Heart left ventricle (tissue), 16 donors: ENCODE measurements around the gene COX6A2. TPM values are rescaled to one million over a fixed set of nuclear protein-coding genes. Genes with fewer than 3 reads are reported as not detected.

Experiments
- ATAC-seq, 4 donors: fragments of 200-7000 bp; cut with Tn5 transposase; one replicate each; pipeline ENCODE4 v1.9.1; 2020 to 2022; ENCODE audit warnings: moderate library complexity in 4 of 4, mild to moderate bottlenecking in 3 of 4, moderate number of reproducible peaks in 1 of 4
- DNase-seq, 5 donors: peaks; one replicate each; pipeline ENCODE4 v3.0.0-alpha.2; 2020
- H3K27ac ChIP-seq, 12 donors: fragments of 200-600 bp; sonication (generic) in 4 of 12; one replicate each; pipeline versions ENCODE4 v1.5.0 to v1.8.0; 2016 to 2022; ENCODE audit warnings: mild to moderate bottlenecking in 2 of 12
- H3K27me3 ChIP-seq, 9 donors: fragments of 200-600 bp; sonication (generic) in 2 of 9; one replicate each; pipeline versions ENCODE4 v1.5.1 to v1.8.0; 2016 to 2022; ENCODE audit warnings: mild to moderate bottlenecking in 3 of 9
- H3K36me3 ChIP-seq, 9 donors: fragments of 200-600 bp; sonication (generic) in 2 of 9; one replicate each; pipeline versions ENCODE4 v1.5.0 to v1.8.0; 2018 to 2022; ENCODE audit warnings: mild to moderate bottlenecking in 2 of 9
- H3K4me1 ChIP-seq, 12 donors: fragments of 200-600 bp; sonication (generic) in 4 of 12; one replicate each; pipeline versions ENCODE4 v1.5.0 to v1.8.0; 2016 to 2022; ENCODE audit warnings: mild to moderate bottlenecking in 3 of 12
- H3K4me3 ChIP-seq, 12 donors: fragments of 200-600 bp; sonication (generic) in 4 of 12; one replicate each; pipeline versions ENCODE4 v1.5.0 to v1.8.0; 2017 to 2022; ENCODE audit warnings: mild to moderate bottlenecking in 9 of 12, moderate library complexity in 4 of 12
- H3K9me3 ChIP-seq, 12 donors: fragments of 200-600 bp; sonication (generic) in 4 of 12; one replicate each; pipeline versions ENCODE4 v1.5.0 to v1.8.0; 2016 to 2022; ENCODE audit warnings: mild to moderate bottlenecking in 1 of 12
- CTCF ChIP-seq, 12 donors: fragments of 200-600 bp; sonication (generic) in 4 of 12; IDR thresholded peaks; one replicate each; pipeline versions ENCODE4 v1.5.0 to v1.8.0; 2018 to 2022; ENCODE audit warnings: antibody characterized with exemption in 12 of 12, mild to moderate bottlenecking in 5 of 12
- POLR2A ChIP-seq, 2 donors: fragments of 450-650 bp; IDR thresholded peaks; one replicate each; pipeline ENCODE4 v1.6.1; 2017; ENCODE audit warnings: antibody characterized with exemption in 2 of 2, mild to moderate bottlenecking in 2 of 2, moderate library complexity in 2 of 2
- WGBS, 4 donors: extraction: QIAGEN DNeasy Blood & Tissue Kit in 2 of 4; methylation state at CpG; one replicate each; pipeline versions ENCODE4 v1.1.5 to v1.1.7; 2013 to 2018; 5-methylcytosine and 5-hydroxymethylcytosine counted together
- intact Hi-C, 10 donors: fragments of 100-400 bp; cut with DNase I; formaldehyde crosslinking; loops; one replicate each; pipeline versions ENCODE4 v1.11.1 to v1.14.2; 2022
- polyA plus RNA-seq, 2 donors: library from polyadenylated mRNA; stranded (reverse); fragments of 200-250 nt; gene quantifications; one replicate each; pipeline ENCODE4 v1.2.3, GENCODE V29; 2013
- total RNA-seq, 9 donors: library from RNA; depleted of rRNA in 2 of 9; stranded (reverse); fragments of >200 nt in 2 of 9; fragmentation: NEBNext Ultra II Directional in 3 of 9; extraction: Animal tissue kit (Norgen Biotek cat#: 25700) in 3 of 9; gene quantifications; one replicate each; pipeline versions ENCODE4 v1.1.0 to v1.2.4, GENCODE V29; 2016 to 2023
- donor health status: ischemic (EF 13 %, LVEDD 7.1; RV severe dilation, severe dysfunction).
- donor health status: healthy with polysubstance abuse.
- donor health status: DM: no; HTN: yes; CAD: no.
- donor health status: DM: no; HTN: no; CAD: no.
- donor health status: ischemic (EF 25% LVEDD 6.9; RV normal size, moderate dysfunction).
- donor health status: ischemic (EF 25% LVEDD 5.7; RV mildly dilated, moderate dysfunction).
- donor health status: healthy.
- donor health status: DM: yes; HTN: yes; CAD: no.
- donor health status: ischemic (EF 35%, LVEDD 5.7; RV mildly dilated, moderate dysfunction).
- donor health status: nonischemic (EF 11% LVEDD 7.7; RV severe dilation, severe dysfunction).
- donor health status: DM: yes; HTN: yes; CAD: no.
- donor health status: PGD.
- donor health status: ischemic (EF 29% LVEDD 5.4; RV normal size, mild dysfunction).
- donor health status: nonischemic (EF 23%, LVEDD 6.1; RV moderate dilation, normal function).

The COX6A2 gene
- total and polyA plus RNA-seq, 11 donors: 393 to 10,029 (median 1,151) TPM

- 57 to 74% (median 64%) methylated on average over 3 of the region's 3 CpGs for WGBS, 4 donors
- Histone ChIP-seq H3K27me3 (no peaks in the 10 kb centered on the region), H3K4me1 (peaks cover 0 to 56% (median 13%) of the 10 kb centered on the region in 12 donors), H3K4me3 (no peak overlapping the region), H3K9me3 (no peaks in the 10 kb centered on the region), H3K36me3 (peaks cover 0 to 10% (median 0%) of the 10 kb centered on the region in 9 donors), H3K27ac (peak overlapping the region; percentile 86 to 100 (median 95))
- ATAC-seq: peak in 1 of 4 donors; percentile 34
- intact Hi-C loops: loop anchor here in 1 of 10 donors (10.0 kb wide), 1 partner anchor 235 kb away; no protein-coding TSS in a partner anchor
- DNase-seq: no peak
- no peak for TF ChIP-seq CTCF (IDR thresholded peaks at IDR 0.05)
- TF ChIP-seq POLR2A (IDR thresholded peaks at IDR 0.05): no peak
These were observed 1.6 kb upstream of the COX6A2 start for GRCh38 chr16:31429796-31430195.

GRCh38 chr16:31429314-31429713 lies 1.2 kb upstream of the COX6A2 start:
- Histone ChIP-seq H3K27me3 (no peaks in the 10 kb centered on the region), H3K9me3 (no peaks in the 10 kb centered on the region), H3K36me3 (peaks cover 0 to 10% (median 0%) of the 10 kb centered on the region in 9 donors), H3K4me1 (peaks cover 0 to 56% (median 13%) of the 10 kb centered on the region in 12 donors), H3K4me3 (peak overlapping the region in 2 of 12 donors; percentile 7 to 63), H3K27ac (peak overlapping the region; percentile 86 to 100 (median 95))
- ATAC-seq: peak; percentile 53 to 81 (median 62)
- intact Hi-C loops: loop anchor here in 1 of 10 donors (10.0 kb wide), 1 partner anchor 235 kb away; no protein-coding TSS in a partner anchor
- TF ChIP-seq POLR2A (IDR thresholded peaks at IDR 0.05) (no peak), CTCF (IDR thresholded peaks at IDR 0.05) (no peak)
- peak in 4 of 5 donors; percentile 44 to 62 (median 48) for DNase-seq
- WGBS, 4 donors: 8 to 19% (median 10%) methylated on average over 1 of the region's 1 CpG

GRCh38 chr16:31428638-31429247 lies 583 bp upstream of the COX6A2 start:
- intact Hi-C loops: loop anchor here in 1 of 10 donors (10.0 kb wide), 1 partner anchor 234 kb away; no protein-coding TSS in a partner anchor

GRCh38 chr16:31427441-31428278 lies 500 bp downstream of the COX6A2 start:
- ATAC-seq: peak in 3 of 4 donors; percentile 25 to 37 (median 28)

More at GRCh38 chr16:31428638-31429247, 583 bp upstream of the COX6A2 start:
- peak overlapping the region; percentile 86 to 100 (median 95) for H3K27ac ChIP-seq
- WGBS, 4 donors: 43 to 49% (median 46%) methylated on average over 7 of the region's 7 CpGs
- peaks cover 0 to 10% (median 0%) of the 10 kb centered on the region in 9 donors for H3K36me3 ChIP-seq
- TF ChIP-seq POLR2A (IDR thresholded peaks at IDR 0.05): no peak
- H3K9me3 ChIP-seq: no peaks in the 10 kb centered on the region
- no peaks in the 10 kb centered on the region for H3K27me3 ChIP-seq
- ATAC-seq (peak in 2 of 4 donors; percentile 25 to 38), DNase-seq (no peak)
- H3K4me1 ChIP-seq: peaks cover 0 to 56% (median 13%) of the 10 kb centered on the region in 12 donors
- H3K4me3 ChIP-seq: peak overlapping the region in 5 of 12 donors; percentile 59 to 72 (median 63)

More at GRCh38 chr16:31427441-31428278, 500 bp downstream of the COX6A2 start:
- Histone ChIP-seq H3K4me1 (peaks cover 0 to 50% (median 13%) of the 10 kb centered on the region in 12 donors), H3K9me3 (no peaks in the 10 kb centered on the region), H3K27me3 (no peaks in the 10 kb centered on the region), H3K27ac (peak overlapping the region; percentile 86 to 100 (median 95)), H3K4me3 (peak overlapping the region; percentile 25 to 72 (median 58)), H3K36me3 (peaks cover 0 to 10% (median 0%) of the 10 kb centered on the region in 9 donors)
- WGBS, 4 donors: 11 to 26% (median 19%) methylated on average over 25 to 75 of the region's 83 CpGs
- DNase-seq: peak; percentile 54 to 87 (median 74)
- TF ChIP-seq POLR2A (IDR thresholded peaks at IDR 0.05): no peak
- TF ChIP-seq CTCF (IDR thresholded peaks at IDR 0.05): no peak
- intact Hi-C loops: loop anchor here in 1 of 10 donors (10.0 kb wide), 1 partner anchor 233 kb away; no protein-coding TSS in a partner anchor
